GM12891 (cell line): Measurements from ENCODE around the gene OR4C3.

Experiments
- POLR2A ChIP-seq: IDR thresholded peaks from 2 replicates; pipeline ENCODE4 v1.6.1; 2011; ENCODE audit warnings: low read depth, low read length, control low read depth
- POLR2AphosphoS5 ChIP-seq: IDR thresholded peaks from 2 replicates; pipeline ENCODE4 v1.6.1; 2011; ENCODE audit warnings: low read depth, low read length, control low read depth
- POU2F2 ChIP-seq: IDR thresholded peaks from 2 replicates; pipeline ENCODE4 v1.6.1; 2011; ENCODE audit warnings: low read depth, mild to moderate bottlenecking, control low read depth, low read length, moderate library complexity
- SPI1 ChIP-seq: IDR thresholded peaks from 2 replicates; pipeline ENCODE4 v1.6.1; 2011; ENCODE audit warnings: low read depth, low read length, control low read depth
- TAF1 ChIP-seq: IDR thresholded peaks from 2 replicates; pipeline ENCODE4 v1.6.1; 2011; ENCODE audit warnings: low read depth, low read length, control low read depth

DNA sequence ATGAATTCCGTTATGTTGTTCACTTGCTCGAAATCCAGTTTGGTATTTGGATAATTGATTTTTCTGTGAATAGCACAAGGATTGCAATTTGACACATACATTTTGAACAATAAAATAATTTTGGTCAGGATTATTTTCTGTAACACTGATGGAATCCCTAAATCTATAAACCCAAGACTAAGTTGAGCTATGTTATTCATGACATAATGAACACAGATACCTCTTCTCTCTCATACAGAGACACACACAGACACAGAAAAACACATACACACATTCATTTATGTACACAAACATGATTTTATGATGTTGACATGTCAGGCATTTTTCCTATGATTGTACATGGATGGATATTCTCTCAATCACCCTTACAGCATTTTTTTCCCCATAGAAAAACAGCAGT is 41.6 kb downstream of the OR4C3 start, which contains the start of gene OR4C5:
- no peak for TF ChIP-seq POLR2A
- no peak for TF ChIP-seq POLR2AphosphoS5
- no peak for TF ChIP-seq TAF1
- no peak for TF ChIP-seq SPI1
- no peak for TF ChIP-seq POU2F2
